HEK293 (cell line): ENCODE measurements around the gene PPARG.

Source experiments
- CTCF ChIA-PET: fragments of 350-600 bp; formaldehyde crosslinking; extraction: SDS; loops from one replicate; lab custom pipeline; 2021; ENCODE audit warnings: antibody characterized with exemption; lab: Yijun Ruan, JAX
- POLR2A ChIA-PET: fragments of 300-600 bp; formaldehyde crosslinking; extraction: SDS; loops from one replicate; lab custom pipeline; 2020; ENCODE audit warnings: antibody characterized with exemption, inconsistent platforms; lab: Yijun Ruan, JAX
- H3K27ac ChIP-seq: fragments of 200-500 bp; sonication (Bioruptor generic); 2 replicates; pipeline ENCODE4 v1.5.1; 2014; ENCODE audit warnings: low read depth, low read length, control low read depth, inconsistent platforms; ENCODE audit errors: extremely low read depth
- H3K36me3 ChIP-seq, 2 experiments: fragments of 200-500 bp in 1 of 2; sonication (Bioruptor generic) in 1 of 2; 1 replicate in 1 of 2; 2 replicates in 1 of 2; pipeline ENCODE4 v1.5.1; 2014 to 2017; ENCODE audit warnings: inconsistent platforms in 2 of 2, low read length in 2 of 2; ENCODE audit not compliant: control insufficient read depth in 2 of 2, insufficient read depth in 1 of 2
- H3K4me1 ChIP-seq: fragments of 200-500 bp; sonication (Bioruptor generic); 2 replicates; pipeline ENCODE4 v1.5.1; 2014; ENCODE audit warnings: mild to moderate bottlenecking, low read length, inconsistent platforms; ENCODE audit not compliant: control insufficient read depth, insufficient read depth
- H3K4me3 ChIP-seq: 2 replicates; pipeline ENCODE4 v1.5.1; 2011; ENCODE audit warnings: low read depth, mild to moderate bottlenecking, control low read depth, low read length, moderate library complexity
- H3K9me3 ChIP-seq: fragments of 200-500 bp; sonication (Bioruptor generic); 2 replicates; pipeline ENCODE4 v1.5.1; 2014; ENCODE audit warnings: low read depth, low read length, inconsistent platforms; ENCODE audit not compliant: control insufficient read depth, insufficient read depth
- EGR2 ChIP-seq: fragments of 450-650 bp; formaldehyde crosslinking; IDR thresholded peaks from 2 replicates; pipeline ENCODE4 v1.5.1; 2016; ENCODE audit warnings: low read depth, missing biosample characterization, missing genetic modification characterization
- TCF7L2 ChIP-seq: IDR thresholded peaks from 2 replicates; pipeline ENCODE4 v1.6.1; 2011; ENCODE audit warnings: low read depth, mild to moderate bottlenecking, inconsistent platforms, low read length, moderate library complexity, borderline replicate concordance
- TRIM28 ChIP-seq: IDR thresholded peaks from 2 replicates; pipeline ENCODE4 v1.6.1; 2011; ENCODE audit warnings: low read length, control low read depth, borderline replicate concordance
- WT1 ChIP-seq: fragments of 450-650 bp; formaldehyde crosslinking; IDR thresholded peaks from 2 replicates; pipeline ENCODE4 v1.5.1; 2016; ENCODE audit warnings: missing biosample characterization, missing genetic modification characterization
- ZBTB26 ChIP-seq: fragments of 450-650 bp; formaldehyde crosslinking; optimal IDR thresholded peaks from 2 replicates; pipeline ENCODE3; 2016; ENCODE audit warnings: missing biosample characterization, mild to moderate bottlenecking, missing genetic modification characterization
- ZFHX2 ChIP-seq: fragments of 450-650 bp; formaldehyde crosslinking; conservative IDR thresholded peaks from 2 replicates; pipeline ENCODE4 v1.5.1; 2016; ENCODE audit warnings: missing biosample characterization, missing genetic modification characterization
- ZNF112 ChIP-seq: fragments of 450-650 bp; formaldehyde crosslinking; IDR thresholded peaks from 2 replicates; pipeline ENCODE4 v1.5.0; 2017; ENCODE audit warnings: missing biosample characterization, missing genetic modification characterization
- ZNF133 ChIP-seq: fragments of 450-650 bp; formaldehyde crosslinking; IDR thresholded peaks from 2 replicates; pipeline ENCODE4 v1.5.1; 2016; ENCODE audit warnings: missing biosample characterization, missing genetic modification characterization
- ZNF155 ChIP-seq: fragments of 450-650 bp; formaldehyde crosslinking; IDR thresholded peaks from 2 replicates; pipeline ENCODE4 v1.5.1; 2016; ENCODE audit warnings: missing biosample characterization, missing genetic modification characterization
- ZNF274 ChIP-seq, 2 experiments: fragments of 200-500 bp in 1 of 2; fragments of 450-650 bp in 1 of 2; sonication (Bioruptor generic) in 1 of 2; formaldehyde crosslinking in 1 of 2; IDR thresholded peaks; 2 replicates each; pipeline versions ENCODE4 v1.5.1 to v1.6.1; 2014 to 2016; ENCODE audit warnings: borderline replicate concordance in 1 of 2, inconsistent platforms in 1 of 2, low read length in 1 of 2, missing biosample characterization in 1 of 2, missing genetic modification characterization in 1 of 2
- ZNF48 ChIP-seq: fragments of 450-650 bp; formaldehyde crosslinking; IDR thresholded peaks from 2 replicates; pipeline ENCODE4 v1.5.1; 2016; ENCODE audit warnings: missing biosample characterization, missing genetic modification characterization
- ZNF621 ChIP-seq: fragments of 450-650 bp; formaldehyde crosslinking; IDR thresholded peaks from 2 replicates; pipeline ENCODE4 v1.5.1; 2017; ENCODE audit warnings: missing biosample characterization, missing genetic modification characterization
- ZNF677 ChIP-seq: fragments of 450-650 bp; IDR thresholded peaks from 2 replicates; pipeline ENCODE4 v1.5.0; 2018; ENCODE audit warnings: missing biosample characterization, mild to moderate bottlenecking, missing genetic modification characterization, moderate library complexity
- ZSCAN23 ChIP-seq: fragments of 450-650 bp; formaldehyde crosslinking; IDR thresholded peaks from 2 replicates; pipeline ENCODE4 v1.5.1; 2016; ENCODE audit warnings: missing biosample characterization, missing genetic modification characterization
- TF ChIP-seq, protein P1 (sequence below): IDR thresholded peaks from 2 replicates; pipeline ENCODE4 v1.6.1; 2011; ENCODE audit warnings: mild to moderate bottlenecking, low read depth, low read length, borderline replicate concordance
- TF ChIP-seq, protein P2 (sequence below): fragments of 450-650 bp; formaldehyde crosslinking; IDR thresholded peaks from 2 replicates; pipeline ENCODE4 v1.5.1; 2016; ENCODE audit warnings: missing biosample characterization, missing genetic modification characterization
- TF ChIP-seq, protein P3 (sequence below): fragments of 450-650 bp; formaldehyde crosslinking; IDR thresholded peaks from 2 replicates; pipeline ENCODE4 v1.5.0; 2017; ENCODE audit warnings: missing biosample characterization, missing genetic modification characterization, borderline replicate concordance
- TF ChIP-seq, protein P4 (sequence below): fragments of 450-650 bp; formaldehyde crosslinking; IDR thresholded peaks from 2 replicates; pipeline ENCODE4 v1.5.1; 2016; ENCODE audit warnings: missing biosample characterization, missing genetic modification characterization, low read depth

PPARG gene

GRCh38 chr3:12401208-12401607 lies 112.3 kb downstream of the PPARG start:
- POLR2A ChIA-PET = no interaction called here
- H3K4me1 ChIP-seq = no peaks in the 10 kb centered on the region
- no peaks in the 10 kb centered on the region for H3K9me3 ChIP-seq
- TF ChIP-seq ZFHX2 (tag by site-specific recombination) (no peak), ZSCAN23 (tag by site-specific recombination) (no peak), ZBTB26 (tag by site-specific recombination) (no peak), ZNF112 (no peak), EGR2 (no peak), ZNF48 (tag by site-specific recombination) (no peak), ZNF274 (IDR thresholded peaks at IDR 0.05; ENCODE audit: low read length) (no peak), ZNF274 (tag by site-specific recombination; IDR thresholded peaks at IDR 0.05; ENCODE audit: borderline replicate concordance) (no peak), ZNF155 (tag by site-specific recombination) (no peak), ZNF133 (no peak), ZNF677 (tag by site-specific recombination) (no peak), WT1 (tag by site-specific recombination) (no peak), ZNF621 (tag by site-specific recombination) (no peak), TCF7L2 (no peak), TRIM28 (no peak)
- TF ChIP-seq, protein P1, sequence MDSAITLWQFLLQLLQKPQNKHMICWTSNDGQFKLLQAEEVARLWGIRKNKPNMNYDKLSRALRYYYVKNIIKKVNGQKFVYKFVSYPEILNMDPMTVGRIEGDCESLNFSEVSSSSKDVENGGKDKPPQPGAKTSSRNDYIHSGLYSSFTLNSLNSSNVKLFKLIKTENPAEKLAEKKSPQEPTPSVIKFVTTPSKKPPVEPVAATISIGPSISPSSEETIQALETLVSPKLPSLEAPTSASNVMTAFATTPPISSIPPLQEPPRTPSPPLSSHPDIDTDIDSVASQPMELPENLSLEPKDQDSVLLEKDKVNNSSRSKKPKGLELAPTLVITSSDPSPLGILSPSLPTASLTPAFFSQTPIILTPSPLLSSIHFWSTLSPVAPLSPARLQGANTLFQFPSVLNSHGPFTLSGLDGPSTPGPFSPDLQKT = no peak
- TF ChIP-seq, protein P2, sequence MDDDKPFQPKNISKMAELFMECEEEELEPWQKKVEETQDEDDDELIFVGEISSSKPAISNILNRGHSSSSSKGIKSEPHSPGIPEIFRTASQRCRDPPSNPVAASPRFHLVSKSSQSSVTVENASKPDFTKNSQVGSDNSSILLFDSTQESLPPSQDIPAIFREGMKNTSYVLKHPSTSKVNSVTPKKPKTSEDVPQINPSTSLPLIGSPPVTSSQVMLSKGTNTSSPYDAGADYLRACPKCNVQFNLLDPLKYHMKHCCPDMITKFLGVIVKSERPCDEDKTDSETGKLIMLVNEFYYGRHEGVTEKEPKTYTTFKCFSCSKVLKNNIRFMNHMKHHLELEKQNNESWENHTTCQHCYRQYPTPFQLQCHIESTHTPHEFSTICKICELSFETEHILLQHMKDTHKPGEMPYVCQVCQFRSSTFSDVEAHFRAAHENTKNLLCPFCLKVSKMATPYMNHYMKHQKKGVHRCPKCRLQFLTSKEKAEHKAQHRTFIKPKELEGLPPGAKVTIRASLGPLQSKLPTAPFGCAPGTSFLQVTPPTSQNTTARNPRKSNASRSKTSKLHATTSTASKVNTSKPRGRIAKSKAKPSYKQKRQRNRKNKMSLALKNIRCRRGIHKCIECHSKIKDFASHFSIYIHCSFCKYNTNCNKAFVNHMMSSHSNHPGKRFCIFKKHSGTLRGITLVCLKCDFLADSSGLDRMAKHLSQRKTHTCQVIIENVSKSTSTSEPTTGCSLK (tag by site-specific recombination) = no peak
- TF ChIP-seq, protein P3, sequence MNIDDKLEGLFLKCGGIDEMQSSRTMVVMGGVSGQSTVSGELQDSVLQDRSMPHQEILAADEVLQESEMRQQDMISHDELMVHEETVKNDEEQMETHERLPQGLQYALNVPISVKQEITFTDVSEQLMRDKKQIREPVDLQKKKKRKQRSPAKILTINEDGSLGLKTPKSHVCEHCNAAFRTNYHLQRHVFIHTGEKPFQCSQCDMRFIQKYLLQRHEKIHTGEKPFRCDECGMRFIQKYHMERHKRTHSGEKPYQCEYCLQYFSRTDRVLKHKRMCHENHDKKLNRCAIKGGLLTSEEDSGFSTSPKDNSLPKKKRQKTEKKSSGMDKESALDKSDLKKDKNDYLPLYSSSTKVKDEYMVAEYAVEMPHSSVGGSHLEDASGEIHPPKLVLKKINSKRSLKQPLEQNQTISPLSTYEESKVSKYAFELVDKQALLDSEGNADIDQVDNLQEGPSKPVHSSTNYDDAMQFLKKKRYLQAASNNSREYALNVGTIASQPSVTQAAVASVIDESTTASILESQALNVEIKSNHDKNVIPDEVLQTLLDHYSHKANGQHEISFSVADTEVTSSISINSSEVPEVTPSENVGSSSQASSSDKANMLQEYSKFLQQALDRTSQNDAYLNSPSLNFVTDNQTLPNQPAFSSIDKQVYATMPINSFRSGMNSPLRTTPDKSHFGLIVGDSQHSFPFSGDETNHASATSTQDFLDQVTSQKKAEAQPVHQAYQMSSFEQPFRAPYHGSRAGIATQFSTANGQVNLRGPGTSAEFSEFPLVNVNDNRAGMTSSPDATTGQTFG = no peak
- TF ChIP-seq, protein P4, sequence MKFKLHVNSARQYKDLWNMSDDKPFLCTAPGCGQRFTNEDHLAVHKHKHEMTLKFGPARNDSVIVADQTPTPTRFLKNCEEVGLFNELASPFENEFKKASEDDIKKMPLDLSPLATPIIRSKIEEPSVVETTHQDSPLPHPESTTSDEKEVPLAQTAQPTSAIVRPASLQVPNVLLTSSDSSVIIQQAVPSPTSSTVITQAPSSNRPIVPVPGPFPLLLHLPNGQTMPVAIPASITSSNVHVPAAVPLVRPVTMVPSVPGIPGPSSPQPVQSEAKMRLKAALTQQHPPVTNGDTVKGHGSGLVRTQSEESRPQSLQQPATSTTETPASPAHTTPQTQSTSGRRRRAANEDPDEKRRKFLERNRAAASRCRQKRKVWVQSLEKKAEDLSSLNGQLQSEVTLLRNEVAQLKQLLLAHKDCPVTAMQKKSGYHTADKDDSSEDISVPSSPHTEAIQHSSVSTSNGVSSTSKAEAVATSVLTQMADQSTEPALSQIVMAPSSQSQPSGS (tag by site-specific recombination) = no peak
- TF ChIP-seq, all 188 proteins: peak for 0
- no peak overlapping the region for H3K27ac ChIP-seq
- H3K36me3 ChIP-seq = no peaks in the 10 kb centered on the region
- CTCF ChIA-PET = no interaction called here
- no peak overlapping the region for H3K4me3 ChIP-seq
